GM21447 (cell line): ENCODE results near the gene THOC7.

ENCODE experiments used
- ATAC-seq: cut with Tn5 transposase; IDR thresholded peaks from one replicate; pipeline ENCODE4 v1.9.1; 2021; ENCODE audit not compliant: unreplicated experiment

THOC7 gene

DNA sequence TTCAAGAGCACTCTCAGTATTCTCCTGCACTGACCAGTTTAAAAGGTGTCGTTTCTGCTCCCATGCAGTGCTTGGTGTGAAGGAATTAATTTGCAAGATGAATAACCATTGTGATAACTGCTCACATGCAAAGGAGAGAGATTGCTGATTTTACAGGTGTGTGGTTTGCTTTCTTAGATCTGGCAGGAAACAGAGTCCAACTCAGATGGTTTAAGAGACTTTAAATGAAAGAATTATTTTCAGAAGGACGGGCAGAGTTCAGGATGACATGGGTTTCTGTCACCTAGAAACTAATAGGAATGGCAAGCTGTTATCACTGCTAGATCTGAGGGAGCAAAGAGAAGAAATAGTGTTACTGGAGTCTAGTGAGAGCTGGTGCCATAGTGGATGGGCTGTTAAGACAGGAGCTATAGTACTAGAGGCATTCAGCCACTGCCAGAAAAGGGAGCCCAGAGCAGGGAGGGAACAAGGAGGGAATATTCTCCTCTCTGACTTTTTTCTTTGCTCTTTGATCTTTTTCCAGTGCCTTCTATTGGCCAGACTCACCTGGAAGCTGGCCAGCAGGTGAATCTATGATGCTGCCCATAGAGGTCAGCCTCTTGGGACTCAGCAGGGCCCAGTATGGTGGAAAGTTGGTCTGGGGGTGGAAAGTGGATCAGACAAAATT, 14.9 kb upstream of the THOC7 start:
- ATAC-seq = no peak

DNA sequence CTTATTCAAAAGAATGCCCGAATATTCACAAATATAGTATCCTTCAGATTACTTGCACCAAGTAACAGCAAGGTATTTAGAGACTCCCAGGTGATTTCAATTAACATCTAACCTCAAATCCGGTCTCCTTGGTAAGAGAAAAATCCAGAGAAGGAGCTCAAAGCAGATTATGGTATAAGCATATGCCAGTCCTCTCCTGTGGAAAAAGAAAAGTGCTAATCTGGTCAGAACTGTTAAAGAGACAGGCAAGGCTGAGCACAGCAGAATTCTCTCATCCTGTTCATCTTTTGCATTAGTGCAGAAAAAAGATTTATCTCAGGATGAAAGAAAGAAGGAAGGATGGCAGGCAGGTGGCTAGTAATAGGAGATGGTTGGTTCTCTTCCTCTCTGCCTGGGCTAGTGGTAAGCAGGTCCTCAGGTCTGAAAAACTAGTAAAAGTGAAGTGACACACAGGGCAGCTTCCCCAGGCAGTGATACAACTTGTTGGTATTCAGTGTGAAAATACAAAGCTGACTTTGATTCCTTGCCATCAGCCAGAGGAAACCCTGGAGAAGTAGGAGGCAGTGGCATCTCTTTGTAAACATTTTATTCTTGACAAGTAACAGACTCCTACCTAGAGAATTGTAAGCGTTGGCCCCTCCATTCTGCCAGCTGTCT, 14.3 kb upstream of the THOC7 start:
- no peak for ATAC-seq

DNA sequence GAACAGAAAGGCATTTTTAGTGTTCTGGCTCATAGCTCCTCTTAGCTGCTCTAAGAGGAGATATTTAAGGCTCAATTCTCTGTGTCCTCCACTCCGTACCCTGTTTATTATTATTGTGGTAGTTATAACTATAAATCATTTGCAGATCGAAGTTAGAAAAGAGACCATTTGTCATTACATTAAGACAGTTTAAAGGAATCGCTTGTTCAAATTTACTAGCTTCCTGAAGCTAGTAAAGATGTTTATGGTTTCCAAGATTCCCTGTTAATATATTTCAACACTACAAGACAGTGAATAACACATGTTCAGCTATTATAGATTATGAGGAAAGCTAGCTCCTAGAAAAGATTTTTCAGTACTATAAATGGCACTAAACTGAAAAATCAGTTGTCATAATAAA, 12.7 kb upstream of the THOC7 start:
- ATAC-seq = no peak

DNA sequence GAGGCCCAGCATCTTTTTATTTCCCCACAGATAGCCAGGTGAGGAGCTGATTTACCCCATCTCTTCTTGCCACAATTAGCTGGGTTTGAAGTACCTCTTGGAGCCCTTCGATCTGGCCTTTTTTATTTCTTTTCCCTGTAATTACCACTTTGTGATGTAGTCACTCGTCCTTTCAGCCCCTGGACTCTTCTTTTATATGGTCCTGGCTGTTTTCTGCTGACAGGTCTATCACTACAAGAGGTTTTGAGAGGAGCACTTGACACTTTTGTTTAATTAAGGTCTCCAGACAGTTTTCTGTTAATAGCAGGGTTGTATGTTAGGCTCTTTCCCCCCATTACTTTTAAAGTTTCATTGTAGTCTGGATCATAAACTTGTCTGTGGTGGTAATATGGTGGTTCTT, 11.9 kb upstream of the THOC7 start:
- ATAC-seq = no peak

DNA sequence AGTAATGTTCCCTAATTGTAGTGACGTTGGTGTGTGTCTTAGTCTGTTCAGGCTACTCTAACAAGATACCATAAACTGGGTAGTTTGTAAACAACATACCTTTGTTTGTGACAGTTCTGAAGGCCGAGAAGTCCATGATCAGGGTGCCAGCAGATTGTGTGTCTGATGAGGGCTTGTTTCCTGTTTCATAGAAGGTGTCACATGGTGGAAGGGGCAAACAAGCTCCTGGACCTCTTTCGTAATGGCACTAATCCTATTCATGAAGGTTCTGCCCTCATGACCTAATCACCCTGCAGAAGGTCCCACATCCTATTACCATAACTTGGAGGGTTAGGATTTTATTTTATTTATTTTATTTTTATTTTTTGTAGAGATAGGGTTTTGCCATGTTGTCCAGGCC, 11.2 kb upstream of the THOC7 start:
- ATAC-seq = no peak

DNA sequence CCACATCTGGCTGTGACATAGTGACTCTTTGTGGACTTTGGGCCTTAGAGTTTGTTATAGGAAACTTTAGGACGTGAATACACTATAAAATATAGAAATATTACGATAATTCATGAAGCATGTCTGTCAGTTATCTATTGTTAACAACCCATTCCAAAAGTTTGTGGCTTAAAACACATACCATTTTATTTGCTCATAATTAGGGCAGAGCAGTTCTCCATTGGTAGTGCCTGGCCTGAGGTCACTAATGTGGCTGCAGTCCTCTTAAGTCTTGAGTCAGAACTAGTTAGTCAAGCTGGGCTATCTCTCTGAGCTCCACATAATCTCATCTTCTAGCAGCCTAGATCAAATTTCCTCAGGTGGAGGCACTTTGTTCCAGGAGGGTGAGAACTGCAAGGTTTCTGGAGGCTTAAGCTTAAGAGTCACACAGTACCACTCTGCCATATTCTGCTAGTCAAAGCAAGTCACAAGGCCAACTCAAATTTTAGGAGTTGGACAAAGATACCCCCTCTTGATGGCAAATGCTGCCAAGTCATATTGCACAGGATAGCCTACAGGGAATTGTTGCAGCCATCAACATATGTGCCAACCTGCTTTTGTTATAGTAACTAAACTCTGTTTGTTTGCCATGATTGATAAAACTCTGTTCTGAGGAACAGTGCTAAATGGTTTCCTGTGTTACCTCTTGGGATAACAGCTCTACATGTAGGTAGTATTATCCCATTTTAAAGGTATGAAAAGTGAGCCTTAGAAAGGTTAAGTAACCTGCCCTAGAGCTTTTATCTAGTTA, 8.7 kb upstream of the THOC7 start:
- no peak for ATAC-seq

DNA sequence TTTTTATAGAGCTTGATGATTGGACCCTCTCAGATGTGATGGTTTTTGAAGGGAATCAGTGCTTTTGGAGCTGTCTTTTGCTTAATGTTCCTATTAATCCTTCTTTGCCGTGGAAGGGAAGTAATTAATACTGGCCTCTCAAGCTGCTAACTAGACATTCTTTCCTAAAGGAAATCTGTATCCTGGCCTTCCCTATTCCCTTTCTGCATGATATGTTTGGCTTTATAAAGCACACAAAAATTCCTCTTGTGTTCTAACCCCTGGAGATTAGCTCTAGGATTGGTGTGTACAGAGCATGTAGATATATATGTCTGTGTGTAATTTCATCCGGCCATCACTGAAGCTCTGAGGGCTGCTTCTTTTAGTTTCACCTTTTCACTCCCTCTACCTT, 7.0 kb upstream of the THOC7 start:
- ATAC-seq = no peak

DNA sequence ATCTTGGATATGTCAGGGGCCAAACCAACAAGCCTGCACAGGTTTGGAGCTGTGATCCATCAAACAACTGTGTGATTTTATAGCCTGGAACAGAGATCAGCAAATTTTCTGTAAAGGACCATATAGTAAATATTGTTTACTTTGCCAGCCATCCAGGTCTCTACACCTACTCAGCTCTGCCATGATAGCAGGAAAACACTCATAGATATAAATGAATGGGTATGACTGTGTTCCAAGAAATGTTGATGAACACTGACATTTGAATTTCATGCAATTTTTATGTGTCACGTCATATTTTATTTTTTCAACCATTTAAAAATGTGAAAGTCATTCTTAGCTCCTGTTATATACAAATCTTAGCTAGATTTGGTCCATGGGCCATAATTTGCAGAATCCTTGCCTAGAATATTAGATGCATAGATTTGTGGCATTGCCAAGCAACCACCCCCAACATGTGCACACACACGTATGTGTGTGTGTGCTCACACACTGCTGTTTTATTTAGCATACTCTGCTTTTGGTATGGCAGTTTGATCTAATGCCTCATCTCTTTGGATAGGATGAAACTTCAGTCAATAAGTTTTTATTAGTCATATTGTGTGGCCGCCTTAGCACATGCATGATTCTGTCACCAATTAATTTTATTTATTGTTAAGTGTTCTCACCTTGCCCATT, 6.5 kb upstream of the THOC7 start:
- ATAC-seq = no peak

DNA sequence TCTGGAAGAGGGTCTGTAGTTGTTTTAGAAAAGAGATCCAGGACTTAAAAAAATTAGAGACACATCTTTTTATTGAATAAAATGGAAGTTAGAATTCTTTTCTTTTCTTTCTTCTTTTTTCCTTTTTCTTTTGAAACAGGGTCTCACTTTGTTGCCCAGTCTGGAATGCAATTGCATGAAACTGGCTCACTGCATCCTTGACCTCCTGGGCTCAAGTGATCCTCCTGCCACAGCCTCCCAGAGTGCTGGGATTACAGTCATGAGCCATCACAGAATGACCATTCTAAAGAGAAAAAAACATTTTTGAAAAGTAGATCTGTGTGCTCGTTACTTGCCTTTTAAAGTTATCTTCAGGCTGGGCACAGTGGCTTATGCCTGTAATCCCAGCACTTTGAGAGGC, 3.6 kb upstream of the THOC7 start:
- no peak for ATAC-seq

DNA sequence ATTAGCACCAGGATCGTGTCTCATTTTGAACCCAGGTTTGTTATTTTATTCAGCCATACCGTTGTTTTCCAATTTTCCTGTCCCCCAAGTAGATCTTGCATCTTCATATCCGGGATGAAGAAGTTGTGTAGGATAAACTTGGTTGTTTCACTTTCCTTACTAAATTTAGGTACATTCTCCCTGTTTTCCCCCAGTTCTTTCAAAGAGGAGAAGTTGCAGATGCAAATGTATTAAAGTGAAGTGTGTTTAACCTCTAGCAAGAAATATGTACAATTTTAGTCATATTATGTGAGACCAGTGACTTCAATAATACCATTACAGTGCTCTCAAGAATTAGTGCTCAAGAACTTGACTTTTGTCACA, 1.3 kb upstream of the THOC7 start:
- no peak for ATAC-seq

DNA sequence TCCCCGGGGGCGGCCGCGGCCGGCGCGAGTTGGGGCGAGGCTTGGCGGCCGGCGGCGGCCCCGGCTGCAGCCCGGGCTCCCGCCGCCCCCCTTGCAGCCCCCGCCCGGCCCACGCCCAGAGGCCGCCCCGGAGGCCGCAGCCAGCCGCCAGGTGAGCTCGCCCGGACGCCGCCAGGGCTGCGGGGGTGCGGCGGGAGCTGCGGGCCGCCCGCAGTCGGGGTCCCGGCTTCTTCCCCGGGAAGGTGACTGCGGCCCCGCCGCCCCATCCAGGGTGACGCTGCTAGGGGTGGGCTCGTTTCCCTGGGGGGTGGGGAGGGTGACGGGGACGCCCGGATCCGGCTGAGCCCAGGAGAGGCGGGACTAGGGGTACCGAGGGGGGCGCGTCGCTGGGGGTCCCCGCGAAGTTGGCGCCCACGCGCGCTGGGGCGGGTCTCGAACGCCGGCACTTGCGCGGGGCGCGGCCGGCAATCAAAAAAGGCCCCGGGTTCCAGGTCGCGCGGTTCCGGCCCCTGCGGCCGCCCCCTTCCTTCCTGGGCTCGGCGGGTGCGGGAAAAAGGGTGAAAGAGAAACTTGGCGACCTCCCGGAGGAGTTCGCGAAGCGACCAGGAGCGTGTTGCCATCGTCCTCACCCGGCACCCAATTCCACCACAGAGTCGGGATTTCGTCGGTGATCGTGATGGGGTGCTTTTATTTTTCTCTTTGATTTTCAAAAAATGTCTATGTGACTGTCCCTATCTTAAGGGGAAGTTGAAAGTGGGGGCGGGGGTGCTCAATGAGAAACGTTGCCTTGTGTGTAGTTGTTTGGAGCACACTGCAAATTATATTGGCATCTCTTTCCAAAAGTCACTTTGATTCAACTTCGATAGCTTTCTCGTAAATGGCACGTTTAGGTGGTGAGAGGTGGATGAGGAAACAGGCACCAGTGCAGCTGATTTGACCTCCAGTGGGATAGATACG, 681 bp upstream of the THOC7 start:
- peak; percentile 34 for ATAC-seq

DNA sequence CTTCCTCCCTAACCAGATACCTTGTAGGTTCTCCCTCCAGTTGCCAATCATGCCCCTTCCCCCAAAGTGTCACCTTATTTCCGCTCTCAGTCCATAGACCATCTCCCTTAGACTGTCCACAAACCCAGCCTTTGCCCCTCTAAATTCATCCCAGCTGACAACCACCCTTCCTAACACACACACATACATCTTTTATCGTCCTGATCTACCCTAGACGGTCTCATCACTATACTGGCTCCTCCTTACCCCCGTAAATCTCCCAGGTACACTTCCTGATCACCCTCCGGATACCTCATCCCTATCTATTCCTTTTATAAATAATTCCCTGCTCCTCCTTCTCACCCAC, 828 bp downstream of the THOC7 start:
- ATAC-seq = peak; percentile 13

DNA sequence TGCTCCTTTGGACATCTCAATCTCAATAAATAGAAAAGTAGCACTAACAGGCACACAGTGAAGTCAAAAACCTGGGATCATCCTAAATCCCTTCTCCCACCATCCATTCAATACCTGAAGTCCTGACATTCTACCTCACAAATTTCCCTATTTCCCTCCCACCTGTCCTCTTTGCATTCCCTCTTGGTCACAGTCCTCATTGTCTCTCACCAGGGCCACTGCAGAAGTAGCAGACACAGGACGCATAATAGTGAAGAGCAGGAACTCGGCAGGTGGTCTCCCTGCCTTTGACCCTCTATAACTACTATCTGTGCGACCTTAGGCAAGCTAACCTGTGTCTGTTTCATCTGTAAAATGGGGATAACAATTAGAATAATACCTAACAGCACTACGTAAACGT, 2.3 kb downstream of the THOC7 start:
- ATAC-seq = no peak

DNA sequence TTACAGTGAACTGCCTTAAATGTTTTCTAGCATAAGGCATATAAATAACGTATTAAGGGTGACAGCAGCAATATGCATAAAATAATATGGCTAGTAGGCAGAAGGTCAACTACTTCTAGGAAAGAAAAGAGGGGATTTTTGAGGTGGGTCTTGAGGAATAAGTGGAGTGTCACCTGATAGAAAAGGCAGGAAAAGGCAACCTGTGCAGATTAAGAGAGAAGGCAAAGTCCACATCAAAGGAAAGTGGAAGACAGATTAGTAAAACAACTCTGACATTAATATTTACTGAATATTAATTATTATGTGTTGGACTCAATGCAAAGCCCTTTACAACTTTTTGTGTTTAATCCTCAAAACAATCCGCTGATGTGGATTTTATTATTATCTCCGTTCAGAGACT, 2.8 kb downstream of the THOC7 start:
- no peak for ATAC-seq

DNA sequence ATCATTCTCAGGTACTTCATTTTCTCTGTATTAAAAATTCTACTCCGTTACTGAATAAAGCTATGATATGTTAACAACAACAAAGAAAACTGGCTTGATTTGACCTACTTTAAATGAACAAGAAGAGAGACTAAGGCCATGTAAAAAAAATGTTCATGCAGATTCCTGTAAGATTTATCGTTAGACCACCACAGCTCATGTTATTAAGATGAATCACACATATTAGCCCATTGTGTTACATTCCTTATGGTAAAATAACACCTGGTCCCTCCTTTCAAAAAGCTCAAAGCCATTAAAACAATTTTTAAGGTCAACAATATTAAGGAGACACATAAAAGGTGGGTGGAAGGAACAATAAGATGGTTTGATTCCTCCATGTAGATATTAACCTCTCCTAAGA, 6.3 kb downstream of the THOC7 start:
- ATAC-seq = no peak

DNA sequence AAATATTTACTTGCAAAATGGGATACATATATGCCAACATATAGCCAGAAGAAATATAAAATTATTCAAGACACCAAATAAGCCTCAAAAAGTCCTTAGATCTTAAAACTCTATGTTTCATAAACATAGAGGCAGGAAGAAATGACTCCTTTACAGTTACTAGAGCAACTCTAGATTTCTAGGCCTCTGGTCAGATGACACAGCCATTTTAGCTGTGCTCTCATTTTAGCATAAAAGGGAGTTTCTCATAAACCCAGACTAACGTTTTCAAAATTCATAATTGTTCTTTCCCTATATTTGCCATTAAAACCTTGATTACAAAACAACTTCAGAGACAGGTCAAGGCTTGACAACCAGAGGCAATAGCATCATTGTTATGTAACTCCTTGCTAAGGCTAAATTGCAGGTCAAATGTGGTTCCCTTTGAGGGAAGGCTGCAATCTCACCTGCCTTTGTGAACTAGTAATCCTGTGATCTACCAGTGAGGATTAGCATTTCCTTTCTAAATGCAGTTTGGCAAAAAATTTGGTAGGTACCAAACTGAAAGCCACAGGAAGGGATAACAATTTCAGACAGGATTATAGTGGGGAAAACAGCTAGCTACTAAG, 8.2 kb downstream of the THOC7 start:
- ATAC-seq = no peak

DNA sequence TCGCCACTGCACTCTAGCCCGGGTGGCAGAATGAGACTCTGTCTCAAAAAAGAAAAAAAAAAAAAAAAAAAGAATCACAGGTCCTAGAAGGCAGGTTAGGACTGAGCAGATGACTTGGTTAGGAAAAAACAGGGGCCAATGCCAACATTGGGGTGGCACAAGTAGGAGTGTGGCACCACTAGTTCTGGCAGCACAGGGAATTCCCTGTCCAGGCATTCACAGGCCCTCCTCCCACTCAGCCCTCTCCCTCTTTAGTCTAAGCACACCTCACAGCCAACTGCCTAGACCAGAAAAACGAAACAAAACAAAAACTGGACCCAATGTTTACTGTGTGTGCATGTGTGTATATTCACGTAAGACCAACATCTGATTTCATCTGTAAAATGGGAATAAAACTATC, 10.5 kb downstream of the THOC7 start:
- no peak for ATAC-seq

DNA sequence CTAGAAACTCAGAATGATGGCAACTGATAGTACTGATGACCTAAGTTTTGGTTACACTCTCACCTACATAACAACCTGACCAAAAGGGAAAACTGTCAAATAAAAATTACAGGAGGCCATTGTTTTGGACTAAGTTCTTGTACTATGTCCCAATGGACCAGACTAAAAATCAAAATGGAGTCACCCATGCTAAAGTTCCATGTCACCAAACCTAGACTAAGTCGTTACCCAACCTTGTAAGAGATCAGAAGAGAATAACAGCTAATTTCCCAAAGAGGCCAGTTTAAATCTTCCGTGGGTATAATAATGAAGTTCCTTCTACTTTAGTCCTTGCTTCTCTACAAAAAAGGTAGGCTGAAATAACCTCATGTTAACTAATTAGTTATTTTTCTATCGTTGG, 12.3 kb downstream of the THOC7 start:
- ATAC-seq = no peak

DNA sequence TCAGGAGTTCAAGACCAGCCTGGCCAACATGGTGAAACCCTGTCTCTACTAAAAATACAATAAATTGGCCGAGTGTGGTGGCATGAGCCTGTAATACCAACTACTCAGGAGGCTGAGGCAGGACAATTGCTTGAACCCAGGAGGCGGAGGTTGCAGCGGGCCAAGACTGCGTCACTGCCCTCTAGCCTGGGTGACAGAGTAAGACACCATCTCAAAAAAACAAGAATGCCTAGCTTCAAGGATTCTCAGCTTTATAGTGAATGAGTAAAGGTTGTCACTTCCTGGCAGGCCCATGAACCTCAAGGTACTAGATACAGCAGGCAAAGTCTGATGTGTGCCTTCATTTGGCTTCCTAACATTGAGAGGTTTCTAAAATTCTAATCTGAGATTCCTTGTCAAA, 14.4 kb downstream of the THOC7 start:
- no peak for ATAC-seq

DNA sequence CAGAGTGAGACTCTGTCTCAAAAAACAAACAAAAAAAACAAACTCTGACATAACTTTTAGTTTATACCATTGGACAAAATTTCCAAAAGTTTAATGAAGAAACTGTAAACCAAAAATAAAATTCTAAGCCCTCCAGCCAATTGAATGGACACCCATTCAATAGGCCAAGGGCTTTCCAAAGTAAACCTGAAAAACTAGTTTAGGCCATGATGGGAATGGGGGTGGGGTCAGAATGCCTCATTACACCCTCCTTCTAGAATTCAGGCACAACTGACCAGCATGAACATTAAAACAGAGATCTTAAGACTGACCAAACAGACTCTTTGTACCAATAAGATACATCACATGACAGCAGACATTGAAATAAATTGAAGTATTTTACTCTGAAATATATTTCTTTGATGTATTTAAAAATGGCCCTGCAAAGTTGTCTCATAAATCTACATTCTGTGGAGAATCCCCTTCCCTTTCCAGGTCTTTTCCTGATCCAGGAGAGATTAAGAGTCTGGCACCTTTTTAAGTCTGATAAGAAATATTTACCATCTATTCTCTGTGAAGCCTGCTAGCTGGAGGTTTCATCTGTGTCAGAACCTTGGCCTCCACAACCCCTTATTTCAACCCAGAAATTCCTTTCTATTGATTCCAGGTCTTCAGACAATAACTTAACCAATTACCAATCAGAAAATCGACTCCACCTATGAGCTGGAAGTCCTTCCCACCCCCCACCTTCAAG, 15.7 kb downstream of the THOC7 start:
- no peak for ATAC-seq
